Skin epidermis (tissue), 12 donors: ENCODE measurements around the gene GRM7.
A peak's percentile ranks its signal among the peaks of the same experiment; 100 is the strongest.

Source experiments
- H3K27ac ChIP-seq, 21 experiments: fragments of 200-600 bp; sonication (generic) in 11 of 21; one replicate each; pipeline ENCODE4 v1.5.0; 2020; ENCODE audit warnings: mild to moderate bottlenecking in 3 of 21, inconsistent platforms in 2 of 21, moderate library complexity in 2 of 21
- H3K4me3 ChIP-seq, 7 experiments: fragments of 200-600 bp; sonication (generic) in 2 of 7; one replicate each; pipeline ENCODE4 v1.5.0; 2020; ENCODE audit warnings: inconsistent platforms in 2 of 7, mild to moderate bottlenecking in 2 of 7, moderate library complexity in 1 of 7

Gene GRM7

DNA sequence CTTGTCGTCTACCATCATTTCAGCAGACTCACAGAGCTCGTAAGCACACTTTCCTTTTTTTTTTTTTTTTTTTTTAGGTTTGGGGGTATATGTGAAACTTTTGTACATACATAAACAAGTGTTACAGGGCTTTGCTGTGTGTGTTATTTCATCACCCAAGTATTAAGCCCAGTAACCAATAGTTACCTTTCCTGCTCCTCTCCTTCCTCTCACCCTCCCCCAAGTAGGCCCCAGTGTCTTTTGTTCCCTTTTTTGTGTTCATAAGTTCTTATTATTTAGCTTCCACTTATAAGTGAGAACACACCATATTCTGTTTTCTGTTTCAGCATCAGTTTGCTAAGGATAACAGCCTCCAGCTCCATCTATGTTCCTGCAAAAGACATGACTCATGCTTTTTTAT, 746.8 kb downstream of the GRM7 start:
- H3K27ac ChIP-seq, result no peak overlapping the region

DNA sequence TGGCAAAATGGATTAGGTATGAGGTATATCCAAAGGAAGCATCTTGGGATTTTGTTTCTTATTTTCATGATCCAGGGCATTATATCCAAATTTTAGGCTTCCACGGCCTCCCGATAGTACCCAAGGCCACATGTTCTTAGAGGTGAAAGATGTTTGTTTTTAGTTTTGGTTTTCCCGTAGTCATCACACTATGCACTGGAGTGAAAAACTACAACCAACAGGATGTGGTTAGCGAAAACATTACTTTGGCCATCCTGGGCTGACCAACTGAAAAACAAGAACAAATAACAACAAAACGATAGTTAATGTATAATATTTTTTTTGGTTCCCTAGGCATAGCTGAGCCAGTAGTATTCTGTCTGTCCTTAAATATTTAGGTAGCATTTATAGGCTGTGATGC, 749.7 kb downstream of the GRM7 start:
- Histone ChIP-seq H3K27ac (no peak overlapping the region), H3K4me3 (no peak overlapping the region)

More for the DNA sequence above, 746.8 kb downstream of the GRM7 start:
- no peak overlapping the region for H3K4me3 ChIP-seq

GRCh38 chr3:7615043-7615442, 754.1 kb downstream of the GRM7 start:
- Histone ChIP-seq H3K27ac (no peak overlapping the region), H3K4me3 (no peak overlapping the region)

GRCh38 chr3:7618606-7619005, 757.7 kb downstream of the GRM7 start:
- H3K27ac ChIP-seq, result no peak overlapping the region
- no peak overlapping the region for H3K4me3 ChIP-seq

DNA sequence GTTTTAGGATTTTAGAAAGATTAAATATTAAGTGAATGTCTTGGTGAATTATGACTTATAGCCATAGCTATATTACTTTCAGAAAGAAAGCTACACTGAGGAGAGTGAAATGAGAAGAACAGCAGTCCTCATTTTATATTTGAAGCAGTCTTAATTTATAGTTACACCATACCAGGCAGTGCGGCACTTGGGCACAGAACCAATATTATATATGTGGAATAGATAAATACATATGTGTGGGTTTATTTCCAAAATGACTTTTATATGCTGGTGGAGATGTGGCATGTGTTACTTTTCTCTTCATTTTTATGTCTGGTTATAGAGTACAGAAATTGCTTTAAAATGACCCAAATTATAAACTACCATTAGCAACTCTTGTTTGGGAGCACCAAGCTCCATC, 759.5 kb downstream of the GRM7 start:
- no peak overlapping the region for H3K4me3 ChIP-seq
- H3K27ac ChIP-seq, result no peak overlapping the region

DNA sequence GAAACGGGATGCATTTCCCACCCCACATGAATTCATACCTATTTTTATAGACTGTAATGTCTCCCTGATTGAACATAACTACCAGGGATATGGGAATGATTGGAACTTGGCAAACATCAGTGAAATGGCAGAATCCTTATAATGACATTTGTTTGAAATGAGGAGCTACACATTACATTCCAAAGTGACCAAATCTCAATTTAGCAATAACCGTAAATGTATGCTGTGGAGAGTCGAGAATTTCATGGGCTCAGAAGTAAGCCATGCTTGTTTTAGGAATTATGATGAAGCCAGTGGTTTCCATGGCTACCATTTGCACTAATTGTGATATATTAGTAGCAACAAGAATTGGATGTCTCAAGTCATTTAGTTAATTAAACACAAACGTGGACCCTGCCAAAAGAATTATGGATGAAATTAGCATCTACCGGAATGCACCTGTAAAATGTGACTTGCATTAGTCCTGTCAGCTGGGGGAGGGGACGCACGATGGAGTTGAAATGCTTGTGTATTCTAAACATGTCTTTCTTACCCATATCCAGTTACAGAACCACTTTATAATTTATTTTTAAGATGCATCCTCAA, 760.2 kb downstream of the GRM7 start:
- no peak overlapping the region for H3K27ac ChIP-seq
- H3K4me3 ChIP-seq, result no peak overlapping the region

GRCh38 chr3:7621651-7622050, 760.7 kb downstream of the GRM7 start:
- no peak overlapping the region for H3K4me3 ChIP-seq
- H3K27ac ChIP-seq, result no peak overlapping the region

DNA sequence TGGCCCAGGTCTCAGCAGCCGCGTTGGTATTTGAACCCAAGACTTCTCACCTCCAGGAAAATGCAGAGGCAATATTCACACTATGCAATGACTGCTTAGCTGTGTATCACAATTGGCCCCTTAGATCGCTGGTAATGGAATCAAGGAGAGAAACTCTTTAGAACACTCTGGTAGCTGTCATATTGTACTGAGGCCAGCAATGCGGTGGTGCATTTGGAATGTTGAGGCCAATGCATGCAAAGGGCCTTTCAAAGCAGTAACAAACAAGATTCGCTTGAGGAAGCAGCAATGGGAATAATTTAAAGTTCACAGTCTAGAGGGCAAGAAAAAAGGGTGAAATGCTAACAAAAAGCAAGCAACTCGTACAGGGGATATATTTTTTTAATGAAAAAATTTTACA, 764.1 kb downstream of the GRM7 start:
- Histone ChIP-seq H3K4me3 (no peak overlapping the region), H3K27ac (no peak overlapping the region)

DNA sequence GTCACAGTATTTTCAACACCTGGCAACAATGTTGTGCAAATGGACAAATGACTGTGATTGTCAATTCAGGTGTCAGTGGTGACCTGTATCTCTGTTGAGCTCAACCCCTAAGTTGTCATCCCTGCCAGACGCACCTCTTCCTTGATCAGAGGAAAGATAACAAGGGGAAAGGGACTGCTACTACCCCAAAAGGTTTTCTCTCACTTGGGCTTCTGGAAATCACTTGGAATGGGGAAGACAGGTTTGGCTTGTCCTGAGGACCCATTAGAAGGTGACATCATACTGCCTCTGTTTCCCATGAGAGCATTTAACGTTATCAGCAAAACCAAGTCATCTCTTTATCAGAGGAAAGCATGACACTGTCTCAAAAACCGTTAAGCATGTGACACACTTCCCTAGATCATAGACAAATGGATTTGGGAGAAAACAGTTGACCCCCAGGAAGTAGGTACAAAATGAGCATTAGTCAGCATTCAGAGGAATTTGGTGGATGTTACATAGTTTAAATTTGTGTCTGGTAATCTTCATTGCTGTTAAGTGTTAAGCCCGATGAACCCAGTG, 769.5 kb downstream of the GRM7 start:
- Histone ChIP-seq H3K27ac (no peak overlapping the region), H3K4me3 (no peak overlapping the region)

GRCh38 chr3:7630925-7631324, 770.0 kb downstream of the GRM7 start:
- Histone ChIP-seq H3K27ac (no peak overlapping the region), H3K4me3 (no peak overlapping the region)

- Histone ChIP-seq H3K27ac (no peak overlapping the region), H3K4me3 (no peak overlapping the region)
These were observed 771.4 kb downstream of the GRM7 start for GRCh38 chr3:7632305-7632704.

- Histone ChIP-seq H3K27ac (no peak overlapping the region), H3K4me3 (no peak overlapping the region)
These were observed 776.8 kb downstream of the GRM7 start for GRCh38 chr3:7637694-7638093.

DNA sequence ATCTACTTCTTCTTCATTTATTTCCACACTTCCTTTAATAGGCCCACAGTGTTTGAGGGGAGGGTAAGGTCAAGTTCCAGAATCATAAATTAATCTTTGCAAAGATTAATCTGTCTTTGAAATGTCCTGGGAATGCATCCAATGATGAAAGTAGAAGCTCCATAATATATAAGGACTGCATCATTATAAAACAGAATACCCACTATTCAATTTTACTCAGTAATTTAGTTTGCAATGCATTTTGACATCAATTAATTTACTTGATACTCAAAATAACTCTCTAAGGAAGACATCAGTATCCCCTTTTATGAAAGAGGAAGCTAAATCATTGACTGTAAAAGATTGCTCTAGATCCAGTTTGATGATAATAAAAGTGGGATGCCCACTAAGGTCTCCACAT, 777.2 kb downstream of the GRM7 start:
- Histone ChIP-seq H3K4me3 (no peak overlapping the region), H3K27ac (no peak overlapping the region)

GRCh38 chr3:7640787-7641186, 779.9 kb downstream of the GRM7 start:
- Histone ChIP-seq H3K27ac (no peak overlapping the region), H3K4me3 (no peak overlapping the region)

DNA sequence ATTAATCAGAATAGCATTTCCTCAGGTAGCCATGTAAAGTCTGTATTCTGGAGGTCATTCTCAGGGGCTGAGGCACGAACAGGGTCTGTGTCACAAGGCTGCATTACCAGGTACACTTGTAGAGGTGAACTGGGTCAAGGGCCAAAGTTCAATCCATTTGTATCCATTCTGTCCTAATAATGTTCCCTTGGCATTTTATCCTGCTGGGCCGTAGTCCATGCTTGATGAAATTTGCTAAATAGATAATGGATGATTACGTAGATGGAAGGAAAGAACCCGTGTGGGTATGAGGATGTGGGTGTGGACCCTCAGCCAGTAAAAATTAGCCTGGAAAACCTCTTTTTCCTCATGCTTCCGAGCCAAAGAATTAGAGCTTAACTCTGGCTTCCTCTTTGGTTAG, 785.9 kb downstream of the GRM7 start:
- Histone ChIP-seq H3K4me3 (no peak overlapping the region), H3K27ac (no peak overlapping the region)

- Histone ChIP-seq H3K4me3 (no peak overlapping the region), H3K27ac (no peak overlapping the region)
These were observed 789.6 kb downstream of the GRM7 start for GRCh38 chr3:7650466-7650865.

DNA sequence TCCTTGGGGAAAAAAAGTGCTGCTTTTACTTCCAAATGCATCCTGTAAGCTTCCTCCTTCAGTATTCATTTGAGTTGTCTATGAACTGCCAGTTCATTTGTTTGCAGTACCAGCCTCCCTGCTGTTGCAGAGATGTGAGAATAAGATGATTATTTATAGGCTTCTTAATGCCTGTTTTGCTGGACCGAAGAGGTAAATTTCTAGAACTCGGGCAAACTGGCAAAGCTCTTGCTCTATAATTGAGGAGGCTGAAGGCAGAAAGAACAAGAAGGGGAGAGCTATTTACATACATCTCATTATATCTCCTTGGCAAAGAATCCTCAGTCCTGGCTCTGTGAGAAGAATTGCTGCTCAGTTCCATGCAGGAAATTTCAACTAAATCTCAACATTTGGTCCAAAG, 790.4 kb downstream of the GRM7 start:
- H3K4me3 ChIP-seq, result no peak overlapping the region
- no peak overlapping the region for H3K27ac ChIP-seq

GRCh38 chr3:7657214-7658112, 796.5 kb downstream of the GRM7 start:
- H3K4me3 ChIP-seq, result no peak overlapping the region
- peak overlapping the region in 1 of 21 experiments; percentile 54 for H3K27ac ChIP-seq

DNA sequence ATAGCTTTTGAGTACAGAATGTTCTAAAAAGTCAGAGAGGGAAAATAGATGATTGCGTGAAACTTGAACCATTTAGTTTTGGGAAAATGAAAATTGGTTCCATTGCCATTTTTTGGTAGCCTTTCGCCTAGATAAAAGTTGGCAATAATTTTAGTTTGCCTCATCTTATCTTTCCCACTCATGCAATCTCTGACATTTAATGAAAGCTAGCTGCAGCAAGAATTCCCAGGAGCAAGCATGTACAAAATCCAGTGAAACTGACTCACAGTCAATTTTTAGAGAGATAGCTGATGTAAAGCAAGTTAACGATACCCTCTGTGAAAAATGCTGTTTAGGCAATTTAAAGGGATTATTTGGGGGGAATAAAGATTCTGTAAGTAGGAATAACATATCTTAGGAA, 797.4 kb downstream of the GRM7 start:
- H3K27ac ChIP-seq, result no peak overlapping the region
- H3K4me3 ChIP-seq, result no peak overlapping the region

DNA sequence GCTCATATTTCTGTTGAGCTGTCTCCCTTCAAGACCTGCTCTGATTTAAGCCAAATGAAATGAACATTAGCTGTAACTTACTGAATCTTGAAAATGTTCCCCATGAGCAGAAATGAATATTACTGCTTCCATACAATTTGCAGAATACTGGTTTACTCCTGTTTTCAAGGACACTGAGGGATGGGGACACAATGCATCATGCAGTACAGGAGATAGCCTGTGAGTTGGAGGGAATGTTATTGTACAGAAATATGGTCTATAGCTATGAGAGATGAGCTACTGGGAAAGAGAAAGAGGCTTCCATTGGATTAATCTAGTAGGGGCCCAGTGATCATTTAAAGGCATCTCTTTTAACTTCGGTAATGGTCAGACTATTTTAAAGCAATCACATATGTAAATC, 798.2 kb downstream of the GRM7 start:
- H3K27ac ChIP-seq, result no peak overlapping the region
- no peak overlapping the region for H3K4me3 ChIP-seq

DNA sequence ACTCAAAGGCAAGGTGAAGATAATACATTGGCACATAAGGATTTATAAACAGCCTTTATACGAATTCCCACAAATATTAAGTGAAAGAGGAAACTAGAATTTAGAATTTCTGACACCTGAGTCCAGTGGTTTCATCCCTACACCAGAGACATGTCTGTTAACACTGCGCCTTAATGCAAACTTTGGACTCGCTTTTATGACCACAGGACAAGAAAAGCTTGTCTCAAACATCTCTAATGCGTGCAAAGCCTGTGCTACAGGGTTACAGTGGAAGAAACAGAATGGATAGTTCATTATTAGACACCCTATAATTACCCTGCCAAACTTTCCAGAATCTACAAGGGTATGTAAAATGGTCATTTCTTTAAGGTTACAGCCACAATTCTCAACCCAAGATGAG, 802.9 kb downstream of the GRM7 start:
- no peak overlapping the region for H3K27ac ChIP-seq

More for the DNA sequence above, 802.9 kb downstream of the GRM7 start:
- H3K4me3 ChIP-seq, result no peak overlapping the region
